Activated CD4-positive, CD25-positive, alpha-beta regulatory T cell treated with anti-CD3 and anti-CD28 coated beads, Interleukin-2, amount 50 U/mL, for 16 hours (primary cell): Measurements from ENCODE around the gene PPIH.
"Not testable (repeated sequence)": the region's sequence is repeated elsewhere in the genome, so short reads cannot be mapped to it uniquely, and the experiment has no call there.

Experiments used
- DNase-seq: peaks from one replicate; pipeline ENCODE4 v3.0.0-alpha.2; 2020; ENCODE audit warnings: low read depth, low spot score

The PPIH gene

DNA sequence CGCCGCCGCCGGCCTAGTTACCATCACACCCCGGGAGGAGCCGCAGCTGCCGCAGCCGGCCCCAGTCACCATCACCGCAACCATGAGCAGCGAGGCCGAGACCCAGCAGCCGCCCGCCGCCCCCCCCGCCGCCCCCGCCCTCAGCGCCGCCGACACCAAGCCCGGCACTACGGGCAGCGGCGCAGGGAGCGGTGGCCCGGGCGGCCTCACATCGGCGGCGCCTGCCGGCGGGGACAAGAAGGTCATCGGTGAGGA lies 24.2 kb downstream of the PPIH start:
- DNase-seq, result not testable (repeated sequence)

GRCh38 chr1:42682739-42683531 lies 24.7 kb downstream of the PPIH start:
- DNase-seq, result peak; percentile 28

DNA sequence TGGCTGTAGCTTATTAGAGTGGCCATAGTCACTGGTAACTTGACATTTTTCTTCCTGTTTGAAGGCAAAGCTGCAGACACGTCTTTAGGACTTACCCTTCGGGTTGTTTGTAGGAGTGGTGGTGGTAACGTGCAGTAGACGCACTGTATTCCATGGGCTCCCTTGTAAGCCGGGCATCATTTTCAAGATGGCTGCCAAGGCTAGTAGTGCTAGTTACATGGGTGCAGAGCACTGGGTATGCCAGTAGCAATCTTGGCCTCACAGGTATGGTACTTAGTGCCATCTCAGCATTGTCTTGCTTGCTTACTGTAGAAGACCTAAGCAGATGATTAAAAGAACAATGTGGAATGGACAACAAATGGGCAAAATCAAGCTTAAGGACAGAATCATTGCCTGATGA lies 25.9 kb downstream of the PPIH start:
- no peak for DNase-seq

DNA sequence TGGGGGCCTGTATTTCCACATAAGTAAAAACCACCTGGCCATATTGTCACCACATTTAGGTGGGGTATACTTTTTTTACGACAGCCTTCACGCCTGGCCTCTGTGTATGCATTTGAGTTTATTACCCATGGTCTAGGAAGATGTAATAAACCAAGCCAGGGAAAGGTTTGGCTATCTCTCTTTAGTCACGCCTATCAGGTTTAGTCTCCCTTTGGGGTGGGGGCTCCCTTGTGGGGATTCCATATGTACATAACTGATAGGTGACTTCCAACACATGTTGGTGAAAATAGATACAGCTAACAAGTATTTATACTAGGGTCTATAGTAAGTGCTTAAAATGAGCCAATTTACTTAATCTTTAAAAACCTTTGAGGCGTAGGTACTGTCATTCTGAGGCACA lies 28.2 kb downstream of the PPIH start:
- no peak for DNase-seq

GRCh38 chr1:42689912-42690311 lies 31.7 kb downstream of the PPIH start:
- no peak for DNase-seq

DNA sequence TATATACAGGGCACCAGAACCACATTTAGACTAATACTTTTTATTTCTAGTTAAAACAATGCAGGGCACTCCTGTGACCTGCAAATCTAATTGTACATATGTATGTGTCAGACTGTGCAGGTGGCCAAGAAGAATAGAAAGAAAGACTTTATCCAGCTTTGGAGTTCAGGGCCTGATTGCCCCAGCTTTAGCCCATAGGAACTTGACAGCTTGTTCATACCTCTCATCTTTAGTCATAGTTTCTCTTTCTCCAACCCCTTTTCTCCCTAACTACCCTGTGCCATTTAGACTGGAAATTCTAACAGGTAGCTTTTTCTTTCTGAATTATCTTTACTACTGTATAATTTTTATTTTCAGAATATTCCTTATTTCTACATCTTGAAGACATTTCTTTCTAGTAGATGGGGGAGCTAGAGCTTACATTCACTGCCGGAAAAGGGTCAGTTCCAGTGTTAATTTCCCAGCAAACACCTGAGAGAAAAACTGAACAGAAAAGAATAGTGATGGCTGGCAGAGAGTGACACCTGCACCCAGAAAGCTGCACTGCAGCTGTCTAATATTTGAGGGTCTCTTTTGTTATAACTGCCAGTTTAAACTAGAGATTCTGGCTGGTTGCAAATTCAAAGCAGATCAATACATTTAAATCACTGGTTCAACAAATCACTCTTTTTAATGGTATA lies 32.4 kb downstream of the PPIH start:
- DNase-seq, result no peak

DNA sequence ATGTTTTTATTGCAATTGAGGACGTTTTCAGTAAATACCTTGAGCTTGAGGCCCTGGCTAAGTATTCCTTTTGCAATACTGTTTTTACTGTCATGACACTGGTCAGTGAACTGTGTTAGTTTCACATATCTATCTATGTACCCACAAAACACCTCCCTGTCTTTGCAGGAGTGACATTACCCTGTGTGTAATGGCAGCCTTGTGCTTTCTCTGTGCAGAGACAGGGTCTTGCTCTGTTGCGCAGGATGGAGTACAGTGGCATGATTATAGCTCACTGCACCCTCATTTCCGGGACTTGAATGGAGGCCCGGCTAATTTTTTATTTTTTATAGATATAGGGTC lies 32.9 kb downstream of the PPIH start:
- no peak for DNase-seq

DNA sequence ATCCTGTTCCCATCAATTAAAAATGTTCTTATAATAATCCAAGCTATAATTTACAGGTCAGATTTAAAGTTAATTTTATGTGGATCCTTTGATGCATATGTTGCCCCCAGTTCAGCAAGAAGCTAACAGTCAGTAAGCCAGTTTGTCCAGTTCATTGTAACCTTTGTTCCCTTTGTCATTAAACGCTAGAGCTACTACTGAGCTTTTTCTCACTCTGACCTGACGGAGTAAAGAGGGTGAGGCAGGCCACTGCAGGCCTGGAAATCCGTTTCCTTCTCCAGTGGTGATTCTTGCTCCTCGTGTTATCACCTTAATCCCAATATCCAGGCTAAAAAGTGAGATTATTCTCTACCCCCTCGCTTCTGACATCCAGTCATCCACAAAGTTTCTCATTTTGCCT lies 34.2 kb downstream of the PPIH start:
- DNase-seq, result no peak

DNA sequence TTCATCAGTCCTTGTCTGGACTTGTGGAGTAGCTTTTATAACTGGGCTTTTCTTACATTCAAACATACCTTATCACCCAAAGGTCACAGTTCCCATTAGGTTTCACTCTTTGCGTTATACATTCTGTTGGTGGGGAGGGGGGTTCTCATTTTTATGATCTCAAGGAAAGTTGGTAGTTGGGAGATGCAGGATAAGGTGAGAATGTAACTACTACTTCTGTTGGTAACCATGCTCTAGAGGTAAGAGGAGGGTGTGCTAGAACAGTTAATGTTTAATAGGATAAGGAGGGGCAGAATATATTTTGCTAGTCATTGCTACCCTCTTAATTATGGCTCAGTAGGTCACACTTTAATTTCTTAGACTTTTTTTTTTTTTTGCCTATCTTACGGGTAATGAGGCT lies 34.7 kb downstream of the PPIH start:
- no peak for DNase-seq

DNA sequence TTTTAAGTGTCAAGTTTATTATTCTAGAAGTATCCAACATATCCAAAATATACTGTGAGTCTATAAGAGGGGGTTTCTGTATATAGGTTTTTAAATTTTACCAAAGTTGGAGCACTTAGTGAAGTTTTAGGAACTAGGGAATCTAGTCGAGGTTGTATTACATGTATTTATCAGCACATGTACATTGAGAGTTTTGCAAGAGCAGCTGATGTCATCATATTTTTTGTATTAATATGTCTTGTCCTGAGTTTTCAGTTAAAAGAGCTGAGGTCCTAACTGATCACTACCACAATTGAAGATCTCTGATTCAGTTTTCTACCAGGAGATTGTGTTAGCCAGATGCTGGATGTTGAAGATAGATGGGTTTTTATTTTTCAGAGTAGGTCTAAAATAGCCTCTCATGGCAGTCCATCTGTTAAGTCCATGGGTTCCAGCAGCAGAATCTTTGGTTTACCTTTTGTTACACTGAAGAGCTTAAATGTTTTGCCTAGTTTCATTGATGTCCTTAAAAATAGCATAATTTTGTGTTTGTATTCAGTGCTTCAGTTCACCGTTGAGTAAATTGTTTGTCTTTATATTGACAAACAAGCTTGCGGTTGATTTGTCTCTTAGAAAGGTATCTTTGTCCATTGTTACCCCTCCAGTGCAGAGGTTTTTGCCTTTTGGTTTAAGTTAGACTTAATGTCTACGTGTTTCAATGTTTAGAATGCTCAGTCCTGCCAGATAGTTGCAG lies 40.0 kb downstream of the PPIH start:
- no peak for DNase-seq

- no peak for DNase-seq
Observed at GRCh38 chr1:42700006-42700405, 41.8 kb downstream of the PPIH start.

- DNase-seq, result no peak
Observed at GRCh38 chr1:42703888-42704464, 45.8 kb downstream of the PPIH start.

DNA sequence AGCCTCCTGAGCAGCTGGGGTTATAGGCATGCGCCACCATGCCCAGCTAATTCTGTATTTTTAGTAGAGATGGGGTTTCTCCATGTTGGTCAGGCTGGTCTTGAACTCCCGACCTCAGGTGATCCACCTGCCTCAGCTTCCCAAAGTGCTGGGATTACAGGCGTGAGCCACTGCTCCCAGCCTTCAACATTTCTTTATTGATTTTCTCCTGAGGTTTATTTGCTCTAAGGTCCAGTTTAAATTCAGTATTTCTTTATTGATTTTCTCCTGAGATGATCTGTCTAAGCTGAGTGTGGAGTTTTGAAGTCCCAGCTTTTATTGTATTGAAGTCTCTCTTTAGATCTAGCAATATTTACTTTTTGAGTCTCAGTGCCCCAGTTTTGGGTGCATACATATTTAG lies 54.6 kb downstream of the PPIH start:
- not testable (repeated sequence) for DNase-seq

- no peak for DNase-seq
Observed at GRCh38 chr1:42713293-42713692, 55.1 kb downstream of the PPIH start.

- not testable (repeated sequence) for DNase-seq
Observed at GRCh38 chr1:42714441-42714840, 56.2 kb downstream of the PPIH start.

DNA sequence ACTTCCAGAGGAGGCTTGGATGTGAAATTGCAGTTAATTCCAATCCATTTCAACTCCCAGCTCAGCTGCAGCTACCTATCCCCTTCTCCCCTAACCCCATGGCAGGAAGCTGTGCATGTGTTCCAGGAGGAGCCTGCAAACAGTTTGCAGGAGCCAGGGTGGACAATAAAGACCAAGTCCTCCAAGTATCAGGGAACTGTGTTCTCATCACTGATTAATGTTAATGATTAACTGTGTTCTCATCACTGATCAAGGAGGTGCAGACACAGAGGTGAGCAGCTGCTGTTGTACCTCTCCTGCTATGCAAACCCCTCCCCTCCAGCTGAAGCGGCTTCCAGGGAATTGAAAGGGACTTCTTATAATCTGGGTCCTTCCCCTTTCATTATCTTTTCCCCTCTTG lies 62.6 kb downstream of the PPIH start:
- no peak for DNase-seq

GRCh38 chr1:42721926-42722325 lies 63.7 kb downstream of the PPIH start:
- no peak for DNase-seq

DNA sequence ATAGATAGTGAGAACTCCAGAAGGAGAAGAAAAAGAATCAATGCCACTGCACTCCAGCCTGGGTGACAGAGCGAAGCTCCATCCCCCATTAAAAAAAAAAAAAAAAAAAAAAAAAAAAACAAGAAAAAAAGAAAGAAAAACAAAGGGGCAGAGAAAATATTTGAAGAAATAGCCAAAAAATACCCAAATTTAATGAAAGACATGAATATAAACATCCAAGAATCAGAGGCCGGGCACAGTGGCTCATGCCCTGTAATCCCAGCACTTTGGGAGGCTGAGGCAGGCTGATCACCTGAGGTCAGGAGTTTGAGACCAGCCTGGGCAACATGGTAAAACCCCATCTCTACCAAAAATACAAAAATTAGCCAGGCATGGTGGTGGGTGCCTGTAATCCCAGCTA lies 64.2 kb downstream of the PPIH start:
- DNase-seq, result not testable (repeated sequence)

DNA sequence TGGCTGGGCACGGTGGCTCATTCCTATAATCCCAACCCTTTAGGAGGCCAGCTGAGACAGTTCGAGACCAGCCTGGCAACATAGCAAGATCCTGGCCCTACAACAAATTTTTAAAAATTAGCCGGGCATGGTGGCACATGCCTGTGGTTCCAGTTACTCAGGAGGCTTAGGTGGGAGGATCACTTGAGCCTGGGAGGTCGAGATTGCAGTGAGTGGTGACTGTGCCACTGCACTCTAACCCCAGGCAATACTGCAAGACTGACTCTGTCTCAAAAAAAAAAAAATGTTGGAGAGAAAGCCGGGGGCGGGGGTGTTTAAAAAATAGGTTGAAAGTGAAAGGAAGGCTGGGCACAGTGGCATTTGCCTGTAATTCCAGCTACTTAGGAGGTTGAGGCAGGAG lies 65.3 kb downstream of the PPIH start:
- no peak for DNase-seq

DNA sequence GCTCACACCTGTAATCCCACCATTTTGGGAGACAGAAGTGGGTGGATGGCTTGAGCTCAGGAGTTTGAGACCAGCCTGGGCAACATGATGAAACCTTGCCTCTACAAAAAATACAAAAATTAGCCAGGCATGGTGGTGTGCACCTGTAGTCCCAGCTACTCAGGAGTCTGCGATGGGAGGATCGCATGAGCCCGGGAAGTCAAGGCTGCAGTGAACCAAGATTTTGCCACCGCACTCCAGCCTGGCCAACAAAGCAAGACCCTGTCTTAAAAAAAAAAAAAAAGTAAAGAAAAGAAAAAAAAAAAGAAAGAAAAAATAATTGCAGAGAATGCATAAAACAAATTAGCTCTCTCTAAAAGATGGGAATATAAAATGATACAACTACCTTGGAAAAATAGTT lies 67.6 kb downstream of the PPIH start:
- not testable (repeated sequence) for DNase-seq
